H1 (cell line): Measurements from ENCODE around the gene PRDM15. TPM values are rescaled to one million over a fixed set of nuclear protein-coding genes. Genes with fewer than 3 reads are reported as not detected.

Source experiments
- HDAC2 ChIP-seq, 2 experiments: fragments of 300-600 bp in 1 of 2; sonication (generic) in 1 of 2; IDR thresholded peaks; 2 replicates each; pipeline ENCODE4 v1.6.1; 2011 to 2012; ENCODE audit warnings: low read depth in 2 of 2, low read length in 2 of 2, mild to moderate bottlenecking in 2 of 2, moderate library complexity in 2 of 2, borderline replicate concordance in 1 of 2, inconsistent platforms in 1 of 2
- KDM4A ChIP-seq: IDR thresholded peaks from one replicate; pipeline ENCODE4 v1.7.1; 2012; ENCODE audit warnings: low read depth, mild to moderate bottlenecking, moderate library complexity, low read length, inconsistent platforms; ENCODE audit not compliant: severe bottlenecking
- POLR2A ChIP-seq, 2 experiments: IDR thresholded peaks; 1 replicate in 1 of 2; 2 replicates in 1 of 2; pipeline ENCODE4 v1.6.1; 2011; ENCODE audit warnings: low read depth in 2 of 2, low read length in 2 of 2, mild to moderate bottlenecking in 2 of 2; ENCODE audit errors: control extremely low read depth in 1 of 2
- polyA plus RNA-seq, 7 experiments: library from polyadenylated mRNA; depleted of rRNA in 3 of 7; stranded (reverse) in 5 of 7; unstranded in 2 of 7; fragments of >200 nt in 5 of 7; fragments of 200-250 nt in 2 of 7; gene quantifications; 1 replicate in 5 of 7; 2 replicates in 1 of 7; 4 replicates in 1 of 7; pipeline versions ENCODE4 v1.2.1 to v1.2.3, GENCODE V29; 2011 to 2013; ENCODE audit warnings: missing spikeins in 2 of 7, mixed read lengths in 2 of 7
- total RNA-seq: library from RNA; stranded (reverse); fragmentation: NEBNext Ultra II Directional; extraction: Animal tissue kit (Norgen Biotek cat#: 25700); gene quantifications from 2 replicates; pipeline ENCODE4 v1.2.1, GENCODE V29; 2021
- TF ChIP-seq, protein P1 (sequence below): IDR thresholded peaks from 2 replicates; pipeline ENCODE4 v1.6.1; 2011; ENCODE audit warnings: low read depth, mild to moderate bottlenecking, low read length; ENCODE audit not compliant: insufficient read depth

PRDM15 gene
- total and polyA plus RNA-seq, 2 of the 8 experiments (the other 6 are each of a cell fraction or from before 2014, with no cell fraction given) = 9.7 to 10.5 TPM

DNA sequence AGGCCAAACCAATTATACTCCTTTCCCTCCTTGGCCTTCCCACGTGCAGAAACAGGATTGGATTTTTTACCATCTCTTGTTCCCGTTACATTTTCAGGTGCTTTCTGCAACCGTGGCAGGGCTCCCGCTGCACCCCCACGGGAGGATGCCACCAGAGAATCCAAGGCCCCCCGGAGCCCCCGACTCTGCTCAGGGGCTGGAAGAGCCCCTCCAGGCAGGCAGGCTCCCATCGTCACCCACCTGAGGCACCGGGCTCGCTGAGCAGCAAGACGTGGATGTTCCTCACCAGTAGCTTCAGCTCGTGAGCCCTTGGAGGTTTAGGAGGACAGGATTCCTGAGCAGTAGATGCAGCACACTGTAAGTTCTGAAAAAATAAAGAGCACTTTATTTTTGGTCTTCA is 35.2 kb upstream of the PRDM15 start (continued):
- TF ChIP-seq, protein P1, sequence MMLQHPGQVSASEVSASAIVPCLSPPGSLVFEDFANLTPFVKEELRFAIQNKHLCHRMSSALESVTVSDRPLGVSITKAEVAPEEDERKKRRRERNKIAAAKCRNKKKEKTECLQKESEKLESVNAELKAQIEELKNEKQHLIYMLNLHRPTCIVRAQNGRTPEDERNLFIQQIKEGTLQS = no peak
- no peak for TF ChIP-seq KDM4A
- no peak for TF ChIP-seq HDAC2 (IDR thresholded peaks at IDR 0.05; ENCODE audit: borderline replicate concordance in 1 of 2, low read depth in 2 of 2, low read length in 2 of 2)
- no peak for TF ChIP-seq POLR2A (IDR thresholded peaks at IDR 0.05; ENCODE audit: control extremely low read depth in 1 of 2, low read depth in 2 of 2, low read length in 2 of 2)
- TF ChIP-seq, all 59 proteins: peak for 0
